ENCODE data around the gene BRD3OS.

Gene BRD3OS

DNA sequence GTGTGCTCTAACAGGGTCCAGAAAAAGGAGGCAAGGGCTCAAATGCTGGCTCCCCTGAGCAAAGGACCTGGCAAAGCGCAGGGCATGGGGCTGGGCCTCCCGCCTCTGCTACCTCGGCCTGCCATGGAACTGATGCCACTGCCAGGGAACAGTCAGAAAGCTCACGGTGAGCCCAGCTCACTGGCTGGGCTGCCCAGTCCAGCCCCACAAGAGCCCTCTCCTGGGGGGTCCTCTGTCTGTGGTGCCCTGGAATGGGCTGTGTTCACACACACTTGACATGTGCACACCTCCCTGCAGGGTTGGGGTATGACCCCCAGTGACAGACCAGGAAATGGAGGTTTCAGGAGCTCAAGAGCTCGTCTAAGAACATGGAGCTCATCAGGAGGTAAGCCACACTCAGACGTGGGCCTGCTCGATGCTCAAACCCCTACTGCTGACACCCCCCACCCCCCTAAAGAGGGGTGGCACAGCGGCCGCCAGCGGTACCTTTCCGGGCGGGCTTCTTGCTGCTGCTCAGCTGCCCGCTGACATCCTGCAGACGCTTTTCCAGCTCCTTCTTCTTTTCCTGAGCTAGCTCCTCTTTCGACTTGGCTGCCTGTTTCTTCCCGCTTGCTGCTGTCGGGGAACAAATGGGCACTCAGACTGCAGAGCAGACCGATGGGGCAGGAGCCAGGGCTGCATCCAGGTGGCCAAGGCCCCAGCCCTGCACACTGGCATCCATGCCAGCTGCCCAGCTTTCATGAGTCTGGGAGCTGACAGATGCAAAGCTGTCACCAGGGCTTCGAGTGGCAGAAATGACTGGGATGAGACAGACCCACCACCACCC is 9.1 kb downstream of the BRD3OS start:
- no peak for DNase-seq (ENCODE audit: low spot score)

DNA sequence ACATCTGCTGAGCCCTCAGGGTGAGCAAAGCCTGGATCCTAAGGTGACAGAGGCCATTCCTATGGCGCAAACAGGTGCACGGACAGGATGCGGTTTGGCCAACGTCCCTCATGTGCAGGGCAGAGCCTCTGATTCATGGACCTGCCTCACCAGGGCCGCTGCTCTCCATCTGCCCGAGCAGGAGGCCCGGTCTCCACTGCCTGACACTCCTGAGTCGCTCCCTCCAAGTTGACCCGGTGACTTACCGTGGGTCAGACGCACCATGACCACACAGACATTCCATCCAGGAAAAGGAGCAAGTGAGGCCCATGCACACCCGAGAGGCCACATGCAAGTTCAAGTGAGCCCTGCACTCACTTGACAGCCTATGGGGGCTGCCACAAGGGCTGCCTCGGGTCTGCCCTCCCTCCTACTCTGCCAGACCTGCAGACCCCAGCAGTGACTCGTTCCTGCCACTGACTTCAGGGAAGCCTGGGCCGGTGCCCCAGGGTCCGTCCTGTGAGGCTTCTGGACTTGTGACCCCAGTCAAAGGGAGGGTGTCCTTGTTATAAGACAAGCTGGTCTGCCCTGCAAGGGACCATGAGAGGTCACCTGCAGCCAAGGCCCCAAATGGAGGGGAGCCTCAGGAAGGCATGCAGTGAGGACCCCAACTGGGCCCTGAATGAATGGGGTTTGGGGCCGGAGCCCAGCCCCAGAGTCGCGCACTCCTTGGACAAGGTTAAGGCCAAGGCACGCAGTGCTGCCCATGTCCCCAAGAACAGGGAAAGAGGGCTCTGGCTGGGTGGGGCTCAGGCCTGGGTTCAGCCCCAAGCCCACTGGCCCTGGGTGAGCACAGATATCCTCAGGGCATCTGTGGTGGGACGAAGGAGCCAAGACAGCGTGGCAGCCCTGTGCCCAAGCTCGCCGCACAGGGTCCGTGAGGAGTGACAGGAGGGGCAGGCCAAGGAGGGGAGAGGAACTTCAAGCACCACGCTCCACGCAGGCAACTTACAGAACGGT is 10.1 kb downstream of the BRD3OS start:
- no peak for DNase-seq (ENCODE audit: low spot score)

DNA sequence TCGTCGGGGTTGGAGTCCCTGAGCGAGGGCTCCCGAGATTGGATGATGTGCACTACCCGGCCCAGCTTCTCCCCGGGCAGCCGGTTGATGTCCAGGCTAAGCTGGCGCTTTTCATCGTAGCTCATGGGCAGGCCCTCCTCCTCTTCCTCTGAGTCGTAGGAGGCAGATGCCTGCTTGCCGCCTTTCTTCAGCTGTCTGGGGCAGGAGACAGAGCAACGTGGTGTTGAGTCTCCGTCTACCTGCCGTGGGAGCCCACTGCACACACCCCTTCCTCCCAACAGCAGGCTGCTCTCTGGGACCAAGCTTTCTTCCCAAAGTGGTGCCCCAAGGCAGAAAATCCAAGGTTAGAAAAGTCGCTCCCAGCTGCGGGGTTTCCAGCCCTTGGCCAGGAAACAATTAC is 10.8 kb downstream of the BRD3OS start:
- no peak for DNase-seq (ENCODE audit: low spot score)

DNA sequence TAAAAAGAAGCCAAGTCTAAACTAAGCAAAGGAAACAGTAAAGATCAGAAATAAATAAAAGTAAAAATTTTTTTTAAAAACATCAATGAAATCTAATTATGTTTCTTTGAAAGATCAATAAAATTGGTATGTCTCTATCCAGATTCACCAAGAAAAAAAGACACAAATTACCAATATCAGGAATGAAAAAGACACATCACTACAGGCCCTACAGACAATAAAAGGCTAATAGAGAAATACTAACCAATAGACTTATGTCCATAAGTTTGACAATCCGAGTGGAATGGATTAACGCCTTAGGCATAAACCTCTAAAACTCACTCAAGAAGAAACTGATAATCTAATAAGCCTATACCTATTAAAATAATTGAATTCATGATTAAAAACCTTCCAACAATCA is 12.4 kb downstream of the BRD3OS start:
- DNase-seq (ENCODE audit: low spot score): no peak

DNA sequence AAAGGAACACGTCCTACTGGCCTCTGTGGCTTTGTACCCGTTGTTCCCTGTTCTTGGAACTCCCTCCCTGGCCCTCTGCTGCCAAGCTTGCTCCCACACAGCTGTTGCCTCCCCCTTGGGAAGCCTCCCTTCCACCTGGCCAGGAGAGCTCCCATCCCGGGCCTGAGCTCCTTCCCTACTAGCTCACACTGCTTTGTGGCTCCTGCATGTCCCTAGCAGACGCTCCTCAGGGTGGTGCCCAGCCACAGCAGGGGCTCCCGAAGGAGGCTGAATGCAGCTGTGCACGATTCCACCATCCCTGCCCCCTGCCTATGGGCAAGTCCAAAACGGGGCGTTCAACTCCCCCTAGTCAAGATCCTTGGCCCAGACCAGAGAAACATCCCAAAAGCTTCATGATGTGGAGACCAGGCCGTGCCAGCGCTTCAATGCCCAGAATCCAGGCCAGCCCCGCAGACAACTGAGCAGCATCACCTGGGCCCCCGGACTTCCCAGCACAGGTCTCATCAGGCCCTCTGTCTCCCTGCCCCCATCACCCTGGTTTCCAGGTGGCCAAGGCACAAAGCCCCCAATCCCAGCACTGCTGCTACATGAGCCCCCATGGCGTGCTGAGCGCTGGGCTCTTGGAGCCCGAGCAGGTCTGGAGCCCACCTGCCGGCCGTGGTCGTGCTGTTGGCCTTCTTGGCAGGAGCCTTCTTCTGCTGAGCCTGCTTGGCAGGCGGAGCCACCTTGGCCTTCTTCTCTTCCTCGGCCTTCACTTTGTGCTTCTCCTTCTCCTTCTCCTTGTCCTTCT is 14.3 kb downstream of the BRD3OS start:
- DNase-seq (ENCODE audit: low spot score): no peak

DNA sequence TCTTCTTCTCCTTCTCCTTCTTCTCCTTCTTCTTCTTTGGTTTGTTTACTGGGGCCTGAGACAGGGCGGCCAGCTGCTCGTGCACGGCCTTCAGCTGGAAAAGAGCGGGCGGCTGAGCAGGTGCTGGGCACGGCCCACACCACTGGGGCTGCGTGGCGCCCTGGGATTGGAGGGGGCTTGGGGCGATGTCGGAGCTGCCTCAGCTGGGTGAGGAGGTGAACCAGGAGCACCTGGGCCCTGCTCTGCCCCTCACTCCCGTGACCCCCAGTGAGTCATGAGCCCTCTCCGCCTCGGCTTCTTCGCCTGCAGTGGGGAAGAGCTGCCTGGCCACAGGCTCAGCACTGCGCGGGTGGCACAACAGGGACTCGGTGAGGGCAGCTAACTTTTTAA is 14.9 kb downstream of the BRD3OS start:
- DNase-seq (ENCODE audit: low spot score): no peak

DNA sequence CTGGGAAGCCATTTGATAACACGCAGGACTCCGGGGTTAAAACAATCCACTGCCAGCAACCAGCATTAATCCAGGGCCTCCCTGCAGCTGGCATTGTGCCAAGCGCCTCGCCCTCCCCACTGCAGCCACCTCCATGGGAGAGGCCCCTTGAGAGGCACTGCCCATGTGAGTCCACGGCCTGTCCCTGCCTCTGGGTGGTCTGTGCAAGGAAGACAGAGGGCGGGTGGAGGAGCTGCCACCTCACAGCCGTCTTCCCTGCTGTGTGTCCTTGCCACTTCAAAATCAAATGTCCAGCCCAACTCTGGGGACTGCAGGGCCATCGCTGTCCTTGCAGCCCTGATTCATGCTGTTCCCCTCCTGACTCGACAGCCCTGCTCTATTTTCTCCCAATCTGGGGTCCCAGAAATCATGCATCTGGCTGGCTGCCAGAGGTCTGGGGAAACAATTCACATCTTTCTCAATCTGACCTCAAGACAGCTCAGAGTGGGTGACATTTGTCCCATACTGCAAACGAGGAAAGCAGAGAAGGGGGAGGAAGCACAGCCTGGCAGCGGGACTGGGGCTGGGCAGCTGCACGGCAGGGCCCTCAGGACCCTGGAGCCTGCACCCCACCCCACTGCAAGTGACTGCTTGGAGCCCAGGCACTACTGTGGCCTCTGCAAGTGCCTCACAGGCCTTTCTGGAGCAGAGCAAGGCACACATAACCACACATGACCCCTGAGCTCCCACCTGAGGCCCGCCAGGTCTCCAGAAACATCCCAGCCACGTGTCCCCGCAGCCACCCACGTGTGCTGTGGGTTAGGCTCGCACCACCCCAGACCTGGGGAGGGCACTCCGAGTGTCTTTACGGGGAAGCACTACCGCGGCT is 15.7 kb downstream of the BRD3OS start:
- DNase-seq (ENCODE audit: low spot score): peak; percentile 46

DNA sequence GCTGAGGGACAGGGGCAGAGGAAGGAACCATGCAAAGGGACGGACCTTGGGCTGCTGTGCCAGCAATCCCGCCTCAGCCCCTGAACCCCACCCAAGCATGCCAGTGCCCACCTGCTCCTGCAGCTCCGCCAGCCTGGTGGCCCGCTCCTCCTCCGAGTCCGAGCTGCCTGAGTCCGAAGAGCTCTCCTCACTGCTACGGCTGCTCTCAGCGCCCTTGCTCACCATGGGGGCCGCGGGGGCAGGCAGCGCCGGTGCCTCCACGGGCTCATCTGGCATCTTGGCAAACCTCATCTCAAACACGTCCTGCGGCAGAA is 16.3 kb downstream of the BRD3OS start:
- no peak for DNase-seq (ENCODE audit: low spot score)

DNA sequence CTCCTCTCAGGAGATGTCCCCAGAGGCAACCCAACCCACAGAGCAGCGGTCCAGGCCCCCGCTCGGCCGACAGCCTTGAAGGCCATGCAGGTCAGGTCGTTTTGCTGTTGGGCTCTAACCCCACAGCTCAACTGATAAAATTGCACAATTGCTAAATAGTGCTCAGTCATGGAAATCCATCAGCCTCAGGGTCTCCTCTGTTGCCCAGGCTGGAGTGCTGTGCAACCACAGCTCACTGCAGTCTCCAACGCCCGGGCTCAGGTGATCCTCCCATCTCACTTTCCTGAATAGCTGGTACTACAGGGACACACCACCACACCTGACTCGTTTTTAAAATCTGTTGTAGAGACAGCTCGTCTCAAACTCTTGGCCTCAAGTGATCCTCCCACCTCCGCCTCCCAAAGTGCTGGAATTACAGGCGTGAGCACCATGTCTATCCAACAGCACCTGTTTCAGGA is 18.3 kb downstream of the BRD3OS start:
- DNase-seq (ENCODE audit: low spot score): no peak

DNA sequence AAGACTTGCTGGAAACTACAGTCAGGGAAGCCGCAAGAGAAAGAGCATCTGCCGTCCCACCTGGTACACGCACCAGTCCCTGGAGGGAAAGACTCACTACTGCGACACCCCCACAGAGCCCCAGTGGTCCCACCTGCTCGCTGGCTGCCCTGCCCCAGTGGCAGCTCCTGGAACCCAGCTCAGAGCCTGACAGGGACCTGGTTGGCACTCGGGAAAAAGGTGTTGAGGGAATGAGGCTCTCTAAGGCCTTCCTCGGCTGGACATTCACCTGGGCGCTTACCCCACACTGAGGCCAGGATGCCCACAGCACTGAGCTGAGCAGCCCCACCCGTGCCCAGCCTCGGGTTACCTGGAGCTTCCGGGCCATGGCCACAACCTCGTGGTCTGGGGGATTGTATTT is 19.7 kb downstream of the BRD3OS start:
- no peak for DNase-seq (ENCODE audit: low spot score)

DNA sequence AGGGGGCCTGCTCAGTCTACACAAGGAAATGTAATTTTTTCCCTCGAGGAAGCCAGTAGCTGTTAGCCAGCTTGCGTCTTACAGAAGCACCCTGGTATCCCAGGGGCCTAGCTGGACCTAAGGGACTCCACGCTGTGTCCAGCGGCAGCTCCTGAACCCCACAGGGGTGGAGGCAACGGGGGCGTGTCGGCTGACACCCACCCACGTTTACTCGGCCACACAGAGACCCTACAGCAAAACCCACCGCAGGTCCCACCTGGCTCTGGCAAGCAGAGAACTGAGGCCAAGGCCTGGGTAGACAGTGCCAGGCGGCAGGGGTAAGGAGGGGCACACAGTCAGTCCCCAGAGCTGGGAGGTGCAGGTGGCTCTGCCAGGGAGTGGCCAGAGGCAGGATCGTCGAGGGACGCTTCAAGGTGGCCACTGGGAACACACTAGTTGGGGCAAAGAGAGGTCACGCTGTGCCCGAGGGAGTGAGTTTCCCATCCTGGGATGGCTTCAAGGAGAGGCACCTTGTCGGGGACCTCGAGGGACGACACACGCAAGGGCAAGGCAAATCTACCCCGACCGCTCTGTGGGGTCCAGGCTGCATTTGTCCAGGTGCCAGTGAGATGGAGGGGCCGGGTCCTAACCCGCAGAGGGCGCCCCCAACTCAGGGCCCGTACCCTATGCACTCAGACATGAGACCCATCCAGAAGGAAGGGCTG is 20.7 kb downstream of the BRD3OS start:
- no peak for DNase-seq (ENCODE audit: low spot score)

DNA sequence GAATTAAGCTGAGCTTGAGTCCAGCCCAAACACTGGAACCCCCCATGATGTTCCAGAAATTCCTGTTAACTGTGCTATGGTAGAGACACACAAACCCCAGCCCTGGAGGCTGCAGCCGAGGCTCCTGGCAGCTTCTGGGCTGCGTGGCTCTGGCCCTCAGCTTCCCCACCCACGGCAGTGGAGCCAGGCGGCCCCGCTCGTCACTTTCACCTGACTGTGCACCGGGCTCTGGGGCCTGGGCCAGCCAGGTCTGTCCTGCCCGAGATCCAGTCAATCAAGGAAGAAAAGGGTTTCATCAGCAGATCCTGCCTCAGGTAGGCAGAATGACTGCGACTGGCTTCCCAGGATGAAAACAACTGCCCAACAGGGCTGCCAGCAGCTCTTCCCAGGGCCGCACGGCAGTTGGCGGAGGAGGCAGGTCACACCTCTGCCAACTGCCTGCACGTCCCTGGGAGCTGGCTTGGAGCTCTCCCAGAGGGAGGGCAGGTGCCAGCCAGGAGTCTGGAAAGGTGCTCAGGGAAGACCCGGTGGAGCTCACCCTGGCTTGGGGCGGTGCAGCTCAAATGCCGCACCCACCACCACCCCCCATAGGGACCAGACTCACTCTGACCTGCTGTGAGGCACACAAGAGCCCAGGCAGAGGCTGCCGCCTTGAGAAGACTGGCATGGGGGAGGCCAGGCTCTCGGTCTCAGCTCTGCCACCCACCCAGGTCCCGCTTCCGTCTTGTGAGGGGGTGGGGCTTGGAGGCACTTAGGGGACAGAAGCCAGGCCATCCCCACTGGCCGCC is 21.8 kb downstream of the BRD3OS start:
- DNase-seq (ENCODE audit: low spot score): no peak

DNA sequence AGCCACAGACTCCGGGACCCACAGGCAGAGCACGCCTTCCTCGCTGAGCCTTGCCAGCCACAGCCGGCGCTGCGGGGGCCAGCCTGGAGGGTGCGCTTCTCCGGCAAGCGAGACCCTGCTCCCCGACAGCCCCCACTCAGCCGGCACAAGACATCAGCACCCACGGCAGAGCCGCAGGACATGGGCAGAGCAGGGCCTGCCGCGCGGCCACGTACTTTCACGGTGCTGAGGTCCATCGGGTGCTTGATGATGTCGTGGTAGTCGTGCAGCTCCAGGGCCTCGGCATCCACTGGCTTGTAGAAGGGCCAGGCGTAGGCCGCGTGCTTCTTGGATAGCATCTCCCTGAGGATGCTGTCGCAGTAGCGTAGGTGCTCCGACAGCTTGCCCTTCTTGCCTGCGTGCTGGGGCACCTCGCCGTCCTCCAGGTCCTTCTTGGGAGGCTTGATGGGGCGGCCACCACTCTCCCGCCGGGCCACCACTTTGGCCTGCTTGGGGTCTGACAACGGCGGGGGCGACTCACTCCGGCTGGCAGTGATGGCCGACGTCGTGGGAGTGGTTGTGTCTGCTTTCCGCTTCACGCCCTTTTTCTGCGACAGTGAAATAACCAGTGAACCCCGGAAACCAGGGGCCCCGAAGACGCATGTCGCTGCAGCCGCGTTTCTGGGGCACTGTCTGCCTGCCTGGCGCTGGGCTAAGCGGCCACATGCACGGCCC is 22.7 kb downstream of the BRD3OS start:
- DNase-seq (ENCODE audit: low spot score): no peak

DNA sequence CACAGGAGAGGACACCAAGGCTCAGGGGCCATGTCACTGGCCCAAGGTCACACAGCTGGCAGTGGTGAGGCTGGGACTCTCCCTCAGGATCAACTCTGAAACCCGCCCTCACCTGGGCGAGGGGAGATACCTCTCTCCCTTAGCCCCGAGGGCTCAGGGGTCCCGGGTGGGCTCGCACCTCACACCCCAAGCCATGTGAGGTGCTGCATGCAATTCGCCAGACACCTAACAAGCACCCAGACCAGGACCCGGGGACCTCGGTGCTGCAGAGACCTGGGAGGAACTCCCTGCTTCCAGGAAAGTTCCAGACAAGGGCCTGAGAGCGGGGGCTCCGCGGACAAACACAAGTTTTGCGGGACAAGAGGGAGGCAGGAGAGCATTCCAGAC is 23.3 kb downstream of the BRD3OS start:
- DNase-seq (ENCODE audit: low spot score): no peak

DNA sequence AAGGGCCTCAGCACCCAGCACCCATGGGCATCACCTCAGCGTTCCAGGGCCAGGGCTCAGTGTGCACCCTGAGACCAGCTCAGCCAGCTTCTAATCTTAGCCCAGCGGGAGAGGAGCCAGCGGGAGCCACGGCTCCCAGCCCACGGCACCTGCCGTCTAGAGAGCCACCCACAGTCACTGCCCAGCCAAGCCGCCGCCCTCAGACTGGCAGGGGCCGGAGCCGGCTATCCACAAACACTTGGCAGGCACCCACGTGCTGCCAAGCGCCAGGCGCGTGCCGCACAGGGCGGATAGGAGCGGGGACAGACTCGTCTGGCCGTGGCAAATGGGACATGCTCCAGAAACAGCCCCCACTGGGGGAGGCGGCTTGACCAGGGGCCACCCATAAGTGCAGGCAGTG is 24.0 kb downstream of the BRD3OS start:
- DNase-seq (ENCODE audit: low spot score): no peak

DNA sequence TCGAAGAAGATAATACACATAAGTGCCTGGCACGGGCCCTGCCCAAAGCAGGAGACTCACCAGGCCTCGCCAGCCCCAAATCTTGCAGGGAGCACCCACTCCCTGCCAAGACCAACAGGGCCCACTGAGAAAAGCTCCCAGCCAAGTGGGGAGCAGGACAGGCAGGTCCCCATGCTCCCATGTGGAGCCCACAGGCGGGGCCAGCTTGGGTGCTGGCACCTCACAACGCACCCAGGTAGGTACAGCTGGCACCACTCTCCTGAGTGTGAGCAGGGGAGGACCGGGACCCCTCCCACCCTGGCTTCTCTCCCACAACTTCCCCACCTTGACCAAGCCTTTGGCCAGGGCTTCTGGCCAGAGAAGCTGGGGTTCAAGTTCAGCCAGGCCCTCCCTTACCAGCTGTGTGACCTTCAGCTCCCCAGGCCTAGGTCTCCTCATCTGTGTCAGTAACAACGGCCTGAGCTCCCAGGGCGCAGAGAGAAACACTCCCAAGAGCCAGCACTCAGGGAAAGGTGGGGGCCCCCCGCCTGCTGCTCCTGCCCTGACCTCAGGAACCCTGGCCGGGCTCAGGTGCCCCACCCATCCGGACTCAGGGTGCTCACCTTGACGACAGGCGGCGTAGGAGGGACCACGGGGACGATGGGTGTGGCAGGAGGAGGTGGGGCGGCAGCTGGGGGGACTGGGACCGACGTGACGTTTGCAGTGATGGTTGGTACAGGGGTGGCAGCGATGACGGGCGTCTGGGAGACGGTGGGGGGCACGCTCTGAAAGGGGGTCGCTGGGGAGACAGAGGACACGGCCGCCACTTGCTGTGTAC is 24.7 kb downstream of the BRD3OS start:
- no peak for DNase-seq (ENCODE audit: low spot score)

DNA sequence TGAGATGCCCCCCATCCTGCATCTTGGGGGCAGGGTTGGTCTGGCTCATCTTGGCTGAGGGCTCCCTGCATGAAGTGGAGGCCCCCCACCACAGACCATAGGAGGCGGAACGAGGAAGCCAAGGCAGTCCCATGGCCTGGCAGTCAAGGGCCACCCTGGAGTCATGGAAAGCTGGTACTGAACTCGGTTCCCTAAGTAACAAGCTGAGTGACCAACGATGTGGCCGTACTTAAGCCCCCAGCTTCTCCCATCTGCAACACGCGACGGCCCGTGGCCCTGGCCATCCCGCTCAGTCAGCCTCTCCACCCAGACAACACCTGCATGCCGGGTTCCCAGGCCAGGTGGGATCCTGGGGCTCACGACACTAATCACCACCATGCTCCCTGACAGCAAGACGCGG is 25.4 kb downstream of the BRD3OS start:
- DNase-seq (ENCODE audit: low spot score): no peak

DNA sequence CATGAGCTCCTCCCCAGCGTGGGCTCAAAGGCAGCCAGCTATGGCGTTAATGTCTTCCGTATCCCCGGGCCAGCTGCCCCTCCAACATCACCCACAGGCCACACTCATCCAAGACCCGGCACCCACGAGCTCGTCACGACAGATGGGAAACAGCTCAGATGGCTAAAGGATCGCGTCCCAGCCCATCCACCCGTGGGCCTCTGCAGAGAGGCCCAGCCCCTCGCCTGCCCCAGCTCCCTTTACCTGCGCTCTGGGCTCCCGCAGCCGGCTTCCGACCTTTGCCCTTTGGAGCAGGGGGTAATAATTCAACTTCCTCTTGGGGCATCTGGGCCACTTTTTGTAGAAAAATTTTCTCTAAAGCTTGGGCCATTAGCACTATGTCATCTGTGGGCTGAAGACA is 26.0 kb downstream of the BRD3OS start:
- no peak for DNase-seq (ENCODE audit: low spot score)
